ENCODE measurements around the gene SPRED3. TPM values are rescaled to one million over a fixed set of nuclear protein-coding genes. Genes with fewer than 3 reads are reported as not detected.
"Not testable (repeated sequence)": the region's sequence is repeated elsewhere in the genome, so short reads cannot be mapped to it uniquely, and the experiment has no call there.

SPRED3 gene
- polyA plus RNA-seq, 4 donors, result 0.85 to 2.7 (median 1.8) TPM

- not testable (repeated sequence) for H3K36me3 ChIP-seq (ENCODE audit: control insufficient read depth in 3 of 3, insufficient read depth in 2 of 3, low read depth in 1 of 3, low read length in 3 of 3); H3K27ac ChIP-seq (ENCODE audit: low read depth in 1 of 3, low read length in 2 of 3); DNase-seq; FAIRE-seq
- H3K4me1 ChIP-seq (ENCODE audit: control insufficient read depth in 3 of 3, insufficient read depth in 2 of 3, low read depth in 1 of 3, low read length in 2 of 3), result peaks cover 0 to 15% (median 0%) of the 10 kb centered on the region in 3 donors
- peak overlapping the region in 1 of 3 donors; percentile 47 for H3K4me3 ChIP-seq (ENCODE audit: low read depth in 1 of 3, low read length in 3 of 3)
- H3K9me3 ChIP-seq (ENCODE audit: control insufficient read depth in 2 of 2, insufficient read depth in 1 of 2, low read depth in 1 of 2, low read length in 1 of 2), result peaks cover 0 to 10% of the 10 kb centered on the region in 2 donors
- WGBS, 3 donors, result 57 to 73% (median 67%) methylated on average over 14 to 15 of the region's 16 CpGs
- peaks cover 0 to 40% (median 0%) of the 10 kb centered on the region in 3 donors for H3K27me3 ChIP-seq (ENCODE audit: control insufficient read depth in 3 of 3, insufficient read depth in 3 of 3, low read length in 3 of 3)
Measured at GRCh38 chr19:38362946-38363688, 25.4 kb upstream of the SPRED3 start.

- peaks cover 0 to 2% (median 0%) of the 10 kb centered on the region in 3 donors for H3K27me3 ChIP-seq (ENCODE audit: control insufficient read depth in 3 of 3, insufficient read depth in 3 of 3, low read length in 3 of 3)
- H3K4me3 ChIP-seq (ENCODE audit: low read depth in 1 of 3, low read length in 3 of 3), result no peak overlapping the region
- no peak for DNase-seq
- H3K9me3 ChIP-seq (ENCODE audit: control insufficient read depth in 2 of 2, insufficient read depth in 1 of 2, low read depth in 1 of 2, low read length in 1 of 2), result peaks cover 0 to 10% of the 10 kb centered on the region in 2 donors
- 70 to 77% (median 75%) methylated on average over 12 of the region's 12 CpGs for WGBS, 3 donors
- no peak overlapping the region for H3K27ac ChIP-seq (ENCODE audit: low read depth in 1 of 3, low read length in 2 of 3)
- FAIRE-seq, result no peak
- H3K4me1 ChIP-seq (ENCODE audit: control insufficient read depth in 3 of 3, insufficient read depth in 2 of 3, low read depth in 1 of 3, low read length in 2 of 3), result peaks cover 0 to 9% (median 0%) of the 10 kb centered on the region in 3 donors
- no peaks in the 10 kb centered on the region for H3K36me3 ChIP-seq (ENCODE audit: control insufficient read depth in 3 of 3, insufficient read depth in 2 of 3, low read depth in 1 of 3, low read length in 3 of 3)
Measured at GRCh38 chr19:38367041-38367440, 21.5 kb upstream of the SPRED3 start.

GRCh38 chr19:38369584-38369983 is 18.9 kb upstream of the SPRED3 start:
- Histone ChIP-seq H3K4me1 (ENCODE audit: control insufficient read depth in 3 of 3, insufficient read depth in 2 of 3, low read depth in 1 of 3, low read length in 2 of 3) (no peaks in the 10 kb centered on the region), H3K36me3 (ENCODE audit: control insufficient read depth in 3 of 3, insufficient read depth in 2 of 3, low read depth in 1 of 3, low read length in 3 of 3) (no peaks in the 10 kb centered on the region), H3K9me3 (ENCODE audit: control insufficient read depth in 2 of 2, insufficient read depth in 1 of 2, low read depth in 1 of 2, low read length in 1 of 2) (peaks cover 0 to 8% of the 10 kb centered on the region in 2 donors), H3K27me3 (ENCODE audit: control insufficient read depth in 3 of 3, insufficient read depth in 3 of 3, low read length in 3 of 3) (no peaks in the 10 kb centered on the region), H3K4me3 (ENCODE audit: low read depth in 1 of 3, low read length in 3 of 3) (no peak overlapping the region), H3K27ac (ENCODE audit: low read depth in 1 of 3, low read length in 2 of 3) (no peak overlapping the region)
- FAIRE-seq (no peak), DNase-seq (no peak)
- WGBS, 3 donors, result 87 to 89% (median 88%) methylated on average over 2 of the region's 2 CpGs

- DNase-seq (peak; percentile 25 to 76), FAIRE-seq (no peak)
- Histone ChIP-seq H3K4me1 (ENCODE audit: control insufficient read depth in 3 of 3, insufficient read depth in 2 of 3, low read depth in 1 of 3, low read length in 2 of 3) (peaks cover 0 to under 1% (median 0%) of the 10 kb centered on the region in 3 donors), H3K36me3 (ENCODE audit: control insufficient read depth in 3 of 3, insufficient read depth in 2 of 3, low read depth in 1 of 3, low read length in 3 of 3) (peaks cover 0 to 2% (median 0%) of the 10 kb centered on the region in 3 donors), H3K4me3 (ENCODE audit: low read depth in 1 of 3, low read length in 3 of 3) (no peak overlapping the region), H3K9me3 (ENCODE audit: control insufficient read depth in 2 of 2, insufficient read depth in 1 of 2, low read depth in 1 of 2, low read length in 1 of 2) (peaks cover 0 to 1% of the 10 kb centered on the region in 2 donors), H3K27ac (ENCODE audit: low read depth in 1 of 3, low read length in 2 of 3) (no peak overlapping the region), H3K27me3 (ENCODE audit: control insufficient read depth in 3 of 3, insufficient read depth in 3 of 3, low read length in 3 of 3) (no peaks in the 10 kb centered on the region)
- WGBS, 3 donors, result 26 to 61% (median 37%) methylated on average over 12 of the region's 12 CpGs
Measured at GRCh38 chr19:38370299-38370698, 18.2 kb upstream of the SPRED3 start.

- H3K4me1 ChIP-seq (ENCODE audit: control insufficient read depth in 3 of 3, insufficient read depth in 2 of 3, low read depth in 1 of 3, low read length in 2 of 3), result peaks cover 0 to 8% (median 5%) of the 10 kb centered on the region in 3 donors
- peaks cover 0 to 6% (median 0%) of the 10 kb centered on the region in 3 donors for H3K36me3 ChIP-seq (ENCODE audit: control insufficient read depth in 3 of 3, insufficient read depth in 2 of 3, low read depth in 1 of 3, low read length in 3 of 3)
- WGBS, 3 donors, result 74 to 81% (median 76%) methylated on average over 6 of the region's 6 CpGs
- no peak overlapping the region for H3K4me3 ChIP-seq (ENCODE audit: low read depth in 1 of 3, low read length in 3 of 3)
- no peaks in the 10 kb centered on the region for H3K9me3 ChIP-seq (ENCODE audit: control insufficient read depth in 2 of 2, insufficient read depth in 1 of 2, low read depth in 1 of 2, low read length in 1 of 2)
- H3K27me3 ChIP-seq (ENCODE audit: control insufficient read depth in 3 of 3, insufficient read depth in 3 of 3, low read length in 3 of 3), result no peaks in the 10 kb centered on the region
- FAIRE-seq (no peak), DNase-seq (no peak)
- H3K27ac ChIP-seq (ENCODE audit: low read depth in 1 of 3, low read length in 2 of 3), result no peak overlapping the region
Measured at GRCh38 chr19:38371081-38371480, 17.4 kb upstream of the SPRED3 start.

- H3K36me3 ChIP-seq (ENCODE audit: control insufficient read depth in 3 of 3, insufficient read depth in 2 of 3, low read depth in 1 of 3, low read length in 3 of 3), result peaks cover 1 to 28% (median 2%) of the 10 kb centered on the region in 3 donors
- peak overlapping the region; percentile 81 to 90 (median 82) for H3K27ac ChIP-seq (ENCODE audit: low read depth in 1 of 3, low read length in 2 of 3)
- DNase-seq (no peak), FAIRE-seq (no peak)
- 65 to 69% (median 67%) methylated on average over 6 of the region's 6 CpGs for whole genome bisulfite sequencing, 3 donors
- peak overlapping the region in 2 of 3 donors; percentile 31 to 42 for H3K4me3 ChIP-seq (ENCODE audit: low read depth in 1 of 3, low read length in 3 of 3)
- no peaks in the 10 kb centered on the region for H3K9me3 ChIP-seq (ENCODE audit: control insufficient read depth in 2 of 2, insufficient read depth in 1 of 2, low read depth in 1 of 2, low read length in 1 of 2)
- peaks cover 0 to 14% (median 5%) of the 10 kb centered on the region in 3 donors for H3K4me1 ChIP-seq (ENCODE audit: control insufficient read depth in 3 of 3, insufficient read depth in 2 of 3, low read depth in 1 of 3, low read length in 2 of 3)
- H3K27me3 ChIP-seq (ENCODE audit: control insufficient read depth in 3 of 3, insufficient read depth in 3 of 3, low read length in 3 of 3), result no peaks in the 10 kb centered on the region
Measured at GRCh38 chr19:38373907-38374331, 14.6 kb upstream of the SPRED3 start.

GRCh38 chr19:38374332-38375097 is 14.0 kb upstream of the SPRED3 start, which contains the start of gene PSMD8:
TSS of gene PSMD8 (plus strand) at chr19:38374571. CDS start at chr19:38374602, 31 bp downstream.
- Histone ChIP-seq H3K9me3 (ENCODE audit: control insufficient read depth in 2 of 2, insufficient read depth in 1 of 2, low read depth in 1 of 2, low read length in 1 of 2) (no peaks in the 10 kb centered on the region), H3K36me3 (ENCODE audit: control insufficient read depth in 3 of 3, insufficient read depth in 2 of 3, low read depth in 1 of 3, low read length in 3 of 3) (peaks cover 3 to 34% (median 5%) of the 10 kb centered on the region in 3 donors), H3K27ac (ENCODE audit: low read depth in 1 of 3, low read length in 2 of 3) (peak within 1 kb of the TSS; percentile 86 to 95 (median 90)), H3K27me3 (ENCODE audit: control insufficient read depth in 3 of 3, insufficient read depth in 3 of 3, low read length in 3 of 3) (no peaks in the 10 kb centered on the region), H3K4me3 (ENCODE audit: low read depth in 1 of 3, low read length in 3 of 3) (peak within 1 kb of the TSS; percentile 86 to 99 (median 90)), H3K4me1 (ENCODE audit: control insufficient read depth in 3 of 3, insufficient read depth in 2 of 3, low read depth in 1 of 3, low read length in 2 of 3) (peaks cover 0 to 14% (median 5%) of the 10 kb centered on the region in 3 donors)
- DNase-seq (peak; percentile 100), FAIRE-seq (no peak)
- WGBS, 3 donors, result 0% methylated on average over 65 of the region's 65 CpGs

- Histone ChIP-seq H3K27me3 (ENCODE audit: control insufficient read depth in 3 of 3, insufficient read depth in 3 of 3, low read length in 3 of 3) (no peaks in the 10 kb centered on the region), H3K9me3 (ENCODE audit: control insufficient read depth in 2 of 2, insufficient read depth in 1 of 2, low read depth in 1 of 2, low read length in 1 of 2) (no peaks in the 10 kb centered on the region), H3K36me3 (ENCODE audit: control insufficient read depth in 3 of 3, insufficient read depth in 2 of 3, low read depth in 1 of 3, low read length in 3 of 3) (peaks cover 3 to 40% (median 5%) of the 10 kb centered on the region in 3 donors), H3K4me3 (ENCODE audit: low read depth in 1 of 3, low read length in 3 of 3) (peak overlapping the region; percentile 86 to 99 (median 90)), H3K4me1 (ENCODE audit: control insufficient read depth in 3 of 3, insufficient read depth in 2 of 3, low read depth in 1 of 3, low read length in 2 of 3) (peaks cover 0 to 14% (median 5%) of the 10 kb centered on the region in 3 donors), H3K27ac (ENCODE audit: low read depth in 1 of 3, low read length in 2 of 3) (peak overlapping the region; percentile 86 to 95 (median 90))
- FAIRE-seq (no peak), DNase-seq (no peak)
- 0 to 1% (median 1%) methylated on average over 18 of the region's 18 CpGs for WGBS, 3 donors
Measured at GRCh38 chr19:38375098-38375493, 13.4 kb upstream of the SPRED3 start.
